Large intestine (tissue), 3 donors: Measurements from ENCODE around the gene ADGRL3. TPM values are rescaled to one million over a fixed set of nuclear protein-coding genes. Genes with fewer than 3 reads are reported as not detected.

Experiments used
- DNase-seq, 2 donors: peaks; one replicate each; pipeline versions ENCODE4 v3.0.0 to v3.0.0-alpha.2; 2013
- H3K27ac ChIP-seq: one replicate; pipeline ENCODE4 v1.5.1; 2013; ENCODE audit warnings: low read length
- H3K27me3 ChIP-seq: 2 replicates; pipeline ENCODE4 v1.6.1; 2013; ENCODE audit warnings: low read length; ENCODE audit not compliant: control insufficient read depth, insufficient read depth
- H3K36me3 ChIP-seq: 2 replicates; pipeline ENCODE4 v1.6.1; 2013; ENCODE audit warnings: low read length; ENCODE audit not compliant: control insufficient read depth, insufficient read depth
- H3K4me1 ChIP-seq: one replicate; pipeline ENCODE4 v1.6.1; 2013; ENCODE audit warnings: low read length; ENCODE audit not compliant: control insufficient read depth, insufficient read depth
- H3K4me3 ChIP-seq: one replicate; pipeline ENCODE4 v1.5.1; 2013; ENCODE audit warnings: low read length
- H3K9me3 ChIP-seq: one replicate; pipeline ENCODE4 v1.6.1; 2013; ENCODE audit warnings: mild to moderate bottlenecking, low read depth, low read length, moderate library complexity; ENCODE audit not compliant: control insufficient read depth
- WGBS: methylation state at CpG from one replicate; pipeline ENCODE4 v1.1.5; 2013; ENCODE audit warnings: low lambda C conversion rate; ENCODE audit not compliant: insufficient coverage; 5-methylcytosine and 5-hydroxymethylcytosine counted together
- polyA plus RNA-seq: library from polyadenylated mRNA; unstranded; fragments of 120-200 nt; gene quantifications from one replicate; pipeline ENCODE4 v1.2.1, GENCODE V29; 2013

ADGRL3 gene
- polyA plus RNA-seq, 1 donor: 9.8 TPM

- H3K4me3 ChIP-seq: no peak overlapping the region
- 100% methylated on average over 1 of the region's 2 CpGs for WGBS
- no peaks in the 10 kb centered on the region for H3K9me3 ChIP-seq
- no peak overlapping the region for H3K27ac ChIP-seq
- no peaks in the 10 kb centered on the region for H3K36me3 ChIP-seq
- H3K27me3 ChIP-seq: no peaks in the 10 kb centered on the region
- H3K4me1 ChIP-seq: no peaks in the 10 kb centered on the region
- no peak for DNase-seq
Observed at GRCh38 chr4:61511716-61512488, 311.8 kb downstream of the ADGRL3 start.

GRCh38 chr4:61514991-61515390 lies 314.9 kb downstream of the ADGRL3 start:
- no peak overlapping the region for H3K4me3 ChIP-seq
- H3K27ac ChIP-seq: no peak overlapping the region

GRCh38 chr4:61517144-61517543 lies 317.0 kb downstream of the ADGRL3 start:
- H3K9me3 ChIP-seq: no peaks in the 10 kb centered on the region
- H3K4me3 ChIP-seq: no peak overlapping the region
- H3K4me1 ChIP-seq: no peaks in the 10 kb centered on the region
- no peak overlapping the region for H3K27ac ChIP-seq
- H3K27me3 ChIP-seq: no peaks in the 10 kb centered on the region
- DNase-seq: peak; percentile 72 to 78
- WGBS: no CpG with 5 or more reads among the region's 20 CpGs
- no peaks in the 10 kb centered on the region for H3K36me3 ChIP-seq

More at GRCh38 chr4:61514991-61515390, 314.9 kb downstream of the ADGRL3 start:
- Histone ChIP-seq H3K4me1 (no peaks in the 10 kb centered on the region), H3K9me3 (no peaks in the 10 kb centered on the region), H3K27me3 (no peaks in the 10 kb centered on the region), H3K36me3 (no peaks in the 10 kb centered on the region)
- WGBS: no CpG with 5 or more reads among the region's 2 CpGs
- no peak for DNase-seq

GRCh38 chr4:61520166-61520565 lies 320.0 kb downstream of the ADGRL3 start:
- no peaks in the 10 kb centered on the region for H3K36me3 ChIP-seq
- no peak for DNase-seq
- no peak overlapping the region for H3K4me3 ChIP-seq
- H3K27me3 ChIP-seq: no peaks in the 10 kb centered on the region
- no peak overlapping the region for H3K27ac ChIP-seq
- no peaks in the 10 kb centered on the region for H3K4me1 ChIP-seq
- H3K9me3 ChIP-seq: no peaks in the 10 kb centered on the region

- Histone ChIP-seq H3K4me3 (no peak overlapping the region), H3K27me3 (no peaks in the 10 kb centered on the region), H3K27ac (no peak overlapping the region), H3K4me1 (no peaks in the 10 kb centered on the region), H3K36me3 (no peaks in the 10 kb centered on the region), H3K9me3 (no peaks in the 10 kb centered on the region)
- no peak for DNase-seq
- WGBS: no CpG with 5 or more reads among the region's 1 CpG
Observed at GRCh38 chr4:61520681-61521160, 320.6 kb downstream of the ADGRL3 start.

GRCh38 chr4:61521451-61521850 lies 321.3 kb downstream of the ADGRL3 start:
- Histone ChIP-seq H3K4me3 (no peak overlapping the region), H3K9me3 (no peaks in the 10 kb centered on the region), H3K4me1 (no peaks in the 10 kb centered on the region), H3K27me3 (no peaks in the 10 kb centered on the region), H3K36me3 (no peaks in the 10 kb centered on the region), H3K27ac (no peak overlapping the region)
- DNase-seq: no peak
- no CpG with 5 or more reads among the region's 1 CpG for WGBS

- Histone ChIP-seq H3K9me3 (no peaks in the 10 kb centered on the region), H3K36me3 (no peaks in the 10 kb centered on the region), H3K27me3 (no peaks in the 10 kb centered on the region), H3K27ac (no peak overlapping the region), H3K4me1 (no peaks in the 10 kb centered on the region), H3K4me3 (no peak overlapping the region)
- WGBS: 100% methylated on average over 2 of the region's 2 CpGs
- no peak for DNase-seq
Observed at GRCh38 chr4:61522312-61522711, 322.2 kb downstream of the ADGRL3 start.

GRCh38 chr4:61527888-61528287 lies 327.8 kb downstream of the ADGRL3 start:
- WGBS: 100% methylated on average over 1 of the region's 4 CpGs

GRCh38 chr4:61528595-61528994 lies 328.5 kb downstream of the ADGRL3 start:
- Histone ChIP-seq H3K9me3 (peaks cover 3% of the 10 kb centered on the region), H3K4me1 (no peaks in the 10 kb centered on the region), H3K36me3 (no peaks in the 10 kb centered on the region), H3K27me3 (no peaks in the 10 kb centered on the region), H3K4me3 (no peak overlapping the region), H3K27ac (no peak overlapping the region)
- DNase-seq: no peak
- no CpG with 5 or more reads among the region's 1 CpG for WGBS

More at GRCh38 chr4:61527888-61528287, 327.8 kb downstream of the ADGRL3 start:
- no peak overlapping the region for H3K27ac ChIP-seq
- peaks cover 3% of the 10 kb centered on the region for H3K9me3 ChIP-seq
- H3K27me3 ChIP-seq: no peaks in the 10 kb centered on the region
- no peaks in the 10 kb centered on the region for H3K36me3 ChIP-seq
- no peak for DNase-seq
- no peaks in the 10 kb centered on the region for H3K4me1 ChIP-seq
- no peak overlapping the region for H3K4me3 ChIP-seq

- DNase-seq: no peak
- Histone ChIP-seq H3K27ac (no peak overlapping the region), H3K36me3 (no peaks in the 10 kb centered on the region), H3K9me3 (peaks cover 3% of the 10 kb centered on the region), H3K4me1 (no peaks in the 10 kb centered on the region), H3K27me3 (no peaks in the 10 kb centered on the region), H3K4me3 (no peak overlapping the region)
- 100% methylated on average over 1 of the region's 5 CpGs for WGBS
Observed at GRCh38 chr4:61531188-61531587, 331.1 kb downstream of the ADGRL3 start.
